Activated naive CD4-positive, alpha-beta T cell treated with anti-CD3 and anti-CD28 coated beads, Interleukin-2, amount 50 U/mL, for 72 hours (primary cell): ENCODE data around the gene SSR2. TPM values are rescaled to one million over a fixed set of nuclear protein-coding genes. Genes with fewer than 3 reads are reported as not detected.

Source experiments
- ATAC-seq, 2 donors: fragments of 150-1000 bp; cut with Tn5 transposase; 2 replicates each; pipeline ENCODE4 v1.10.0; 2021; ENCODE audit warnings: mild to moderate bottlenecking in 2 of 2, moderate library complexity in 2 of 2
- DNase-seq, 2 donors: peaks; one replicate each; pipeline ENCODE4 v3.0.0; 2021 to 2022; ENCODE audit warnings: low spot score in 2 of 2
- H3K27ac Mint-ChIP-seq, 2 donors: one replicate each; pipeline ENCODE4 v1.8.0; 2022; ENCODE audit warnings: mild to moderate bottlenecking in 2 of 2, mixed read lengths in 2 of 2
- H3K36me3 Mint-ChIP-seq, 2 donors: one replicate each; pipeline ENCODE4 v1.8.0; 2022; ENCODE audit warnings: mixed read lengths in 2 of 2
- H3K9me3 Mint-ChIP-seq, 2 donors: one replicate each; pipeline ENCODE4 v1.8.0; 2022; ENCODE audit warnings: mixed read lengths in 2 of 2
- total RNA-seq, 2 donors: library from RNA; stranded (reverse); gene quantifications; one replicate each; pipeline ENCODE4 v1.2.3, GENCODE V29; 2022

The SSR2 gene
- total RNA-seq, 2 donors from 2014 or later, result 178 TPM

DNA sequence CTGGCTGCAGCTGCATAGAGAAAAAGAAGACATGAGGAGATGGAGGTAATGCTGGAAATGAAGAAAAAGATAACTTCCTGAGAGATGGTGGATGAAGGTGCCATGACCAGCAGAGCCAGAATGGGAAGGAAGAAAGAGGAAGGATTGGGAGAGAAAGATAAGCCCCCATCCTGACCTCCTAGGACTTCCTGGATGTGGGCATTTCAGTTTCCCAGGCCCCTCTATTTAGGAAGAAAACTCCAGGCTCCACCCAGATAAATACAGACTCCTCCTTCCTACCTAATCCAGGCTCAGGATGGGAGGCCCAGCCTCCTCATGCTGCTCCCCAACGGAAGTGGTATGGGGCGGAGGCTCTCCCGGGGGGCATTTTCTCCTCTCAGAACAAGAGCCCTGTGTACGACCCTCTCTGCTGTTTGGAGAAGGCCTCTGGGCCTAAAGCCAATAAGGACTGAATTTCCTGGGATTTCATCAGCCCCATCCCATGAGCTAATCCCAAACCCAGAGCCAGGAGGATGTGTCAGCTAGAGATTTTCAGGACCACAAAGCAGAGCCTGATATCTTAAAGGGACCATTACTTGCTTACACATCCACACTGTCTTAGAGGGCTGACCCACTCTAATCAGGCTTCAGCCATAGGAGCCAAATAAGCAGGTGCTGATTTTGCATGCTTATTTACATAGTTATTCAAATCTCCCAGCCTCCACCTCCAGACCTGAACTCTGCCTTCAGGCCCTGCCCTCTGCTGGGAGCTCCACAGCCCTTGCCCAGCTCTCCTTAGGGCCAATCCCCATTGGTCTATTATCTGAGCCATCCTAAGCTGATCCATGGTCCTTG, 37.3 kb downstream of the SSR2 start:
- Mint-ChIP-seq H3K27ac (peak overlapping the region; percentile 62 to 66), H3K9me3 (no peaks in the 10 kb centered on the region), H3K36me3 (peaks cover 25% of the 10 kb centered on the region in 2 donors)
- ATAC-seq (peak; percentile 12 to 20), DNase-seq (no peak)

- DNase-seq, result no peak
- no peaks in the 10 kb centered on the region for H3K9me3 Mint-ChIP-seq
- peaks cover 31% of the 10 kb centered on the region in 2 donors for H3K36me3 Mint-ChIP-seq
- ATAC-seq, result no peak
- H3K27ac Mint-ChIP-seq, result peak overlapping the region in 1 of 2 donors; percentile 89
These were observed 38.6 kb downstream of the SSR2 start for GRCh38 chr1:155982106-155982505.

DNA sequence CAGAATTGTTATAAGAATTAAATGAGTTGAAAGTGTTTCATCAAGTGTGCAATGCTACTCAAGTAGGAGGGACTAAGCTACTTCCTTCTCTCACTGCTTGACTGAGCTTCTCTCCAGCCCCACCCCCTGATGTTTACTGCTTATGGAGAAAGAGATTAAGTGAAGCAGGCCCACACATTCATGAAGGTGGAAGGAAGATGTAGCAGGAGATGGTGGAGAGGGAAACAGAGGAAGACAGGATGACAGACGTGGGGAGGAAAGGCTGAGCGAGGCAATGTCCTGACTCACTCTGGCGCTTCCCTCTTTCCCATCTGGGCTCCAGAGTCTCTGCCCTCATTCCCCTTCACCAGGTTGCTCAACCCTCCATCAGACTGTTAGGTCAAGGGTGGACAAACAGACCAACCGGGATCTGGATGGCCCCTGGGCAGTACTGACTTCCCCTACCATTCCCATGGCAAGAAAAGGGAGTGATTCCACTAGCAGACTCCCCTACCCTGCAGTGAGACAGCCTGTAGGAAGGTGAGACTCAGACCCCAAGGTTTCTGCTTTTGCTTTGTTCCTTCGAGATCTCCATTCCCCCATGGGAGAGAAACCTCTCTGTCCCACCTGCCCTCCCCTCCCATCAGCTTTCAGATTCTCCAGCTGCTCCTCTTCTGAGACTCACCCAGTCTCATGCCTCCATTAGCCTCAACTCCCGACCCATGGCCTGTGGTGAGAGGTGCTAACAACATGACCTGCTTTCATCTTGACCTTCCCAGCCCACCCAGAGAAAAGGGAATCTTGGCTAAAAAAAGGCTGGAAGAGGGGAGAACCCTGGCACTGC, 39.3 kb downstream of the SSR2 start:
- ATAC-seq (no peak), DNase-seq (no peak)
- H3K36me3 Mint-ChIP-seq, result peaks cover 38% of the 10 kb centered on the region in 2 donors
- no peaks in the 10 kb centered on the region for H3K9me3 Mint-ChIP-seq
- peak overlapping the region; percentile 85 to 89 for H3K27ac Mint-ChIP-seq

GRCh38 chr1:155979597-155980343, 41.0 kb downstream of the SSR2 start:
- Mint-ChIP-seq H3K9me3 (no peaks in the 10 kb centered on the region), H3K36me3 (peaks cover 46 to 55% of the 10 kb centered on the region in 2 donors), H3K27ac (peak overlapping the region; percentile 89 to 96)
- DNase-seq, result no peak
- ATAC-seq, result no peak

- DNase-seq, result no peak
- Mint-ChIP-seq H3K36me3 (peaks cover 53 to 63% of the 10 kb centered on the region in 2 donors), H3K27ac (peak overlapping the region; percentile 89 to 96), H3K9me3 (no peaks in the 10 kb centered on the region)
- ATAC-seq, result peak; percentile 3 to 11
These were observed 41.8 kb downstream of the SSR2 start for GRCh38 chr1:155978973-155979429.

DNA sequence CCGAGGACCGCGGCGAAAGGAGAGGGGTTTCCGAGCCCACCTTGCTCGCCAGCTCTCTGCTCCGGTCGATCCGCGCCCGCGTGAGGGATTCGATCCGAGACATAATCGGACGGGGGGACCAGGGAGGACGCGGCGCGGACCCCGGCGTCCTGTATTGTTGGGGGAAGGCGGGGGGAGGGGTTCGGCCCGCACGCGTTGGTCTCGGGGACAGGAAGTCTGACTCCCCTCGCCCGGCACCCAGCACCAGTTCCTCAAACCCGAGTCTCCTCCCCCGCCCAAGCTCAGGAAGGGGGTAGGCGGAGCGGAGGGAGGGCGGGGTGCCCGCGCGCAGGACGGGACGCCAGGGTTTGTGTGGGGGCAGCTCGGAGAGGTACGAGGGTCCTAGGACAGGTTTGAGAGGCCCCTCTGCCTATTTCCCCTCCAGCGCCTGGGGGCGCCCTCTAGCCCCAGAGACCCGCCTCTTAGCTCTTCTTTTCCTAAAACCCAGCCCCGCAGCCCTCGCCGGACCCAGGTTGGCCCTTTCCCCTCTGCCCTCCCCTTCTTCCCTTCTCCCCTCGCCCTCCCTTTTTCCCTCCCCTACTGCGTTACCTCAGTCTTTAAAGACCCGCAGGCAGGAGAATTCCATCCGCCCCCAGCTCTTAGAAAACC, 42.3 kb downstream of the SSR2 start, which contains the start of gene ARHGEF2:
Gene ARHGEF2 (minus strand): TSS at position 223 of the 648 bp plus-strand sequence. CDS start 120 bp downstream, at position 103.
- DNase-seq, result peak; percentile 75 to 82
- Mint-ChIP-seq H3K36me3 (peaks cover 53 to 63% of the 10 kb centered on the region in 2 donors), H3K9me3 (no peaks in the 10 kb centered on the region), H3K27ac (peak within 1 kb of the TSS; percentile 89 to 96)
- ATAC-seq, result peak; percentile 67 to 80

DNA sequence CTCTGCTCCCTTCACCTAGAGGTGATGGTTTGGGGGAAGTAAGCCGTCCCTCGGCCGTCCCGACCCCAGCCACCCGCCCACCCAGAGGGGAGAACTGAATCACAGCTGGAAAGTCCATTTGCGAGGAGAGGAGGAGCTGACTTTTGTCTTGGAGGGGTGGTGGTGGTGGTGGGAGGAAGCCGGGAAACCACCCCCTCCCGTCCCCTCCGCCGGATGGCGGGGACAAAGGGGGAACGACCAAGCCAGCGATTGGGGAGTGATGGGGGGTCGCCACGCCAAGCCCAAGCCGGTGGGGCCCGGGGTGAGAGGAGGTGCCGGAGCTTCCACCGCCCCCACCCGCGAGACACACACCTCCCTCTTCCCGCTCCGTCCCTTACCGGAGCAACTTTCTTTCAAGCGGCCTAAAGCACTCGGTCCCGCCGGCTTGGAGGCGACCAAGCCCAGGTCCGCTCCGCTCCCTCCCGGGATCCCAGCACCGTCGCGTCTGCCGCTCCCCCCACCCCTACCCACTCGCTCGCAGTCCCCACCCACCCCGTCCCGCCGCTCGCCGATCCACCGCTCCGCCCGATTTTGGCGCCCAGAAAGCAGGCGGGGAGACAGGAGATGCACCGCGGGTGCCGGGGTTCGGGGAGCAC, 42.9 kb downstream of the SSR2 start:
- no peaks in the 10 kb centered on the region for H3K9me3 Mint-ChIP-seq
- peak overlapping the region; percentile 89 to 95 for H3K27ac Mint-ChIP-seq
- H3K36me3 Mint-ChIP-seq, result peaks cover 59 to 63% of the 10 kb centered on the region in 2 donors
- peak; percentile 31 to 69 for ATAC-seq
- DNase-seq, result peak; percentile 42 to 82

DNA sequence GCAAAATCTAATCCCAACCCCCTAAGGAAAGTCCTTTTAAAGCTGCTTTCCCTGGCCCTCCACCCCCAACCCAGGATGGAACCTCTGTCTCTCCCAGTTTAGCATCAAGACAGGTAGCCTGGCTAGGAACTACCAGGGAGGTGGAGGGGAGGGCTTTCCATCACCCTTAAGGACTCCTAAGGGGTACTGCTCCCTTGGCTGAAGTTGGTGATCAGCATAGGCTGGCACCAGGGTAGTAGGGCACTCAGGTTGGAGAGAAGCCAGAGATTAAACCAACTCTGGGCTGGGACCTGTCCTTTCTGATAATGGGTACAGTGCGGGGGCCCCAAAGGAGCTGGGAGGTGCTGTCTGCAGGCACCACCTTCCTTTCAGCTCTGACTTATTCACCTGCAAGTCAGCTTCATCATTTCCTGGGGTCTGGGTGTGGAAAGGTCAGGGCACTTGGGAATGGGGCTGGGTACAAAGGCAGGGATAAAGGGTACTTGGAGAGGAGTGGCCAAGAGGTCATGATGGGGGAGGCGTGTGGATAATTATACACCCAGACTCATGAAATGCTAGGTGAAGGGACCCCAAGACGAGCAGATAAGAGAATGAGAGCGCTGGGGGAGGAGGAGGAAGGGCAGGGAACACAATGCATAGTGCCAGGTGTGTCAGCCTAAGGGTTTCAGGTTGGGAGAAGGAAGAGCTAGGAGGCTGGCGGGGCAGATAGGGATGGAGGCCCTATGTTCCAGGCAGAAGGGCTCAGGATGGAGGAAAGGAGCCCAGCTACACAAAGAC, 43.6 kb downstream of the SSR2 start:
- DNase-seq (peak in 1 of 2 donors; percentile 28), ATAC-seq (peak; percentile 7 to 31)
- Mint-ChIP-seq H3K9me3 (no peaks in the 10 kb centered on the region), H3K27ac (peak overlapping the region; percentile 89 to 95), H3K36me3 (peaks cover 63 to 65% of the 10 kb centered on the region in 2 donors)

DNA sequence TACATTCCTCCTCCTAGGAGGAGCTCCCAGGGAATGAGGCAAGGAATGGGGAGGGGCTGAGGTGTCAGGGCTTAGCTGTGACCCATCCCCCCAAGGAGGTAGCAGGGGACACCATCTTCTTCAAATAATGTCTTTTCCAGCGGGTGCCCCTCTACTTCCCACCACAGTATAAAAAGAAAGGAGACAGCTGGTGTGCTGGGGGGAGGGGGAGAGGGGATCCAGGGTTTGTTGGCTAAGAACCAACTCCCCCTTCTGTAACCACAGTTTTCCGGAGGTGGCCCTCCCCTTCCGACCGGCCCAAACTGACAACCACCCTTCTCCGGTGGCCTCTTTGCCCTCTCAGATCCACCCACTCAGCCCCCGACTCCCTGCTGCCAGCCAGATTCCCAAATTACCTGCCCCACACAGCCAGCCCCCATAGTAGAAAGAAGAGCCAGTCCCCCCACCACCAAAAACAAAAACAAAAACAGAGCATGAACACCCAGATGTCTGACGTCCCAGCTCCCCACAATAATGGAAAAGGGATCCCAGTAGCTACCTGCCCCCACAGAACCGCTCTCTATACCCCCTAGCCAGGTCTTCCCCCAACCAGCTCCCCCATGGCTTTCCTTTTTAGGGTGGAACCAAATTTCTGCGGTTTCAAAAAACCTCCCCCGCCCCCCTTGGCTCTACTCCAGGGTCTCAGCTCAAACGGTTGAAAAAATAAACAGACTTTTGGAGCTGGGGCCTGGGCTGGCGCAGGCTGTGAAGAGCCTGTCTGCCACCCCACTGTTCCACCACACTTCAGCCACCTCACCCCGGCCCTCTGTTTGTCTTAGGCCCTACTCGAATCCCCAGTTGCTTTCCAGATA, 44.5 kb downstream of the SSR2 start:
- Mint-ChIP-seq H3K9me3 (no peaks in the 10 kb centered on the region), H3K27ac (peak overlapping the region; percentile 89 to 95), H3K36me3 (peaks cover 60 to 61% of the 10 kb centered on the region in 2 donors)
- peak in 1 of 2 donors; percentile 29 for ATAC-seq
- DNase-seq, result peak in 1 of 2 donors; percentile 34

- no peaks in the 10 kb centered on the region for H3K9me3 Mint-ChIP-seq
- no peak for ATAC-seq
- H3K27ac Mint-ChIP-seq, result peak overlapping the region; percentile 48 to 89
- no peak for DNase-seq
- H3K36me3 Mint-ChIP-seq, result peaks cover 53 to 58% of the 10 kb centered on the region in 2 donors
These were observed 45.2 kb downstream of the SSR2 start for GRCh38 chr1:155975375-155976061.

DNA sequence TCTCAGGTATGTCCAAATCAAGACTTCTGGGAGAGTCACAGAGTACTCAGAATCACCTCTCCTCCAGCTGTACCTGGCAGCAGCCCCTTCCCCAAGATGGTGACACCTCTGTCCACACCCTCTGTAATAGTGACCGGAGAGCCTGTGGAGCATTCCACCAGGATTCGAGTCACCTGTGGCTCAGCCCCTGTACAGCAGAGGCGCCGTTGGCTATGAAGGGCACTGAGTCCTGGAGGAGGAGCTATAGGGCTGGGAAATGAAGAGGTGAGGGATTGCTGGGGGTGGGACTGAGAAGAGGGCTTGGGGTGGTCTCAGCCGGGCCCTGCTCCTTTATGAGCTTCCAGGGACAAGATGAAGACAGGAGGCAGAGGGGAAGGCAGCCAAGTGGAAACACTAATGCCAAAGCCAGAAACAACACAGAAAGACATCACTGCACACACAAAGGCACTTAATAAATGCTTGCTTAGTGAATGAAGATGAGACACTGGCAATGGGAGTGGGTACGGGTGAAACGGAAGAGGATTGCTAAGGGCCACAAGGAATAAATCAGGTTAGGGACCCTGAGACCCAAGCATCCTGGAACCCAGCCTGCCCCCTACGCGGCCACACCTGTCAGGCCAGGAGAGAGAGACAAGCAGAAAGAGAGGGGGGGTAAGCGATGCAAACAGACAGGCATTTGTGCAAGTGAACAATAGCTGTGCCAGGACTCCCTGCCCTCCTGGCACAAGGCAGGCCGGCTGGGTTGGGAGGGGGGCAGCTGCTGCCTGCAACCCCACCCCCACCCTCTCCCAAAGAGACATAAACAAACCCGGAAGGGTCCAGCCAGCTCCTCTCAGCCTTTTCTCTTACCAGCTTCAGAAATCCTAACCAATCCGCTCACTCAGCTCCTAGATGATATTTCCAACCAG, 46.3 kb downstream of the SSR2 start:
- Mint-ChIP-seq H3K36me3 (peaks cover 47 to 54% of the 10 kb centered on the region in 2 donors), H3K27ac (peak overlapping the region; percentile 89 to 93), H3K9me3 (no peaks in the 10 kb centered on the region)
- ATAC-seq (no peak), DNase-seq (no peak)

DNA sequence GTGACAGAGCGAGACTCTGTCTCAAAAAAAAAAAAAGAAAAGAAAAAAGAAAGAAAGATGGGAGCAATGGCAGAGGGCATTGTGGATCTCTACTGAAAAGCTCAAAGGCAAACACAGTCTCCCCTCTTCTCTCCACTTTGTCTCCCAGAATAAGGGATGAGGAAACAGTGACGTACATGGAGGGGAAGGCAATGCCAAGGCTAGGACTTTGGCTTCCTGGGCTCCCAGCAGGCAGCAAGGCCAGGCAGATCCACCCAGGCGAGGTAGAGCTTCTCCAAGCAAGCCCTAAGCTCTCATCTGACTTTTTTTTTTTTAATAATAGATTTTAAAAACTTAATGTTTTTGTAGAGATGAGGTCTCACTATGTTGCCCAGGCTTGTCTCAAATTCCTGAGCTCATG, 47.0 kb downstream of the SSR2 start:
- Mint-ChIP-seq H3K36me3 (peaks cover 42 to 47% of the 10 kb centered on the region in 2 donors), H3K27ac (peak overlapping the region; percentile 89 to 96), H3K9me3 (no peaks in the 10 kb centered on the region)
- ATAC-seq (no peak), DNase-seq (no peak)
